ENCODE results near the gene NBAS. TPM values are rescaled to one million over a fixed set of nuclear protein-coding genes. Genes with fewer than 3 reads are reported as not detected.

The NBAS gene
- polyA plus RNA-seq, 1 donor from 2014 or later, result 31.9 TPM

DNA sequence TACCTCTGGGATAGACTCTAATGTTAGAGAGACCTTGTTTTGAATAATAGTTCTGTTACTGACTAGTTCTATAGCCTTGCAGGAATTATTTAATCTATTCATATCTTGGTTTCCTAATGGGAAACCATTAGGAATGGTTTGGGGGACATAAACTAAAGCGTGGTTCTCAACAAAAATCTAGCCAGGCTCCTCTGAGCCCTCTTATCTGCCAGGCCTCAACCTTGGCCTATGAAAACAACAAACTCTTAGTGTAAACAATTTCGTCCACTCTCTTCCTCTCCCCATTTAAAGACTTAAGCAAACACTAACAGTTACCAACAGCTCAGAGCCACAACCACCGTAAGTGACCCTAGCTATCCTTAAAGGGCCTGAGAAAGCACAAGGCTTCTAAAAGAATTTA lies 10.6 kb upstream of the NBAS start (continued):
- TF ChIP-seq, protein P1, sequence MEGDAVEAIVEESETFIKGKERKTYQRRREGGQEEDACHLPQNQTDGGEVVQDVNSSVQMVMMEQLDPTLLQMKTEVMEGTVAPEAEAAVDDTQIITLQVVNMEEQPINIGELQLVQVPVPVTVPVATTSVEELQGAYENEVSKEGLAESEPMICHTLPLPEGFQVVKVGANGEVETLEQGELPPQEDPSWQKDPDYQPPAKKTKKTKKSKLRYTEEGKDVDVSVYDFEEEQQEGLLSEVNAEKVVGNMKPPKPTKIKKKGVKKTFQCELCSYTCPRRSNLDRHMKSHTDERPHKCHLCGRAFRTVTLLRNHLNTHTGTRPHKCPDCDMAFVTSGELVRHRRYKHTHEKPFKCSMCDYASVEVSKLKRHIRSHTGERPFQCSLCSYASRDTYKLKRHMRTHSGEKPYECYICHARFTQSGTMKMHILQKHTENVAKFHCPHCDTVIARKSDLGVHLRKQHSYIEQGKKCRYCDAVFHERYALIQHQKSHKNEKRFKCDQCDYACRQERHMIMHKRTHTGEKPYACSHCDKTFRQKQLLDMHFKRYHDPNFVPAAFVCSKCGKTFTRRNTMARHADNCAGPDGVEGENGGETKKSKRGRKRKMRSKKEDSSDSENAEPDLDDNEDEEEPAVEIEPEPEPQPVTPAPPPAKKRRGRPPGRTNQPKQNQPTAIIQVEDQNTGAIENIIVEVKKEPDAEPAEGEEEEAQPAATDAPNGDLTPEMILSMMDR (IDR thresholded peaks at IDR 0.05; ENCODE audit: poor library complexity, severe bottlenecking), result no peak
- TF ChIP-seq TAF1 (IDR thresholded peaks at IDR 0.05; ENCODE audit: low read depth), result no peak

DNA sequence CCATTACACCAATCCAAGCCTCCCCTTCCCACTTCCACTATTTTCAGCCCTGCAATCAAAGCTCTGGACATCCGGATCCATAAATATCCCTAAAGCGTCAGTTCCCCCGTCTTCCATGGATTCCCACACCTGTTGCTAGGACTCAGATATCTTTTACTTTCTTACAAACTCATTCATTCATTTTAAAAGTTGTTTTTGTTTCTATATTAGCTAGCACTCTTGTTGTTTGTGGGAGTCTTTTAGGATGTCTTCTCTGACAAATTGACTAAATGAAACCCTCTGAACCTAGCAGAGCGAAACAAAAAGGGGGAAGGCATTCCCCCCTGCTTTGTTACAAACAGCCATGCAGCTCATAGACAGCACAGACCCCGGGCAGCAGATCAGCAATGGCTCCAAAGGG lies 9.0 kb upstream of the NBAS start:
- Histone ChIP-seq H3K27ac (ENCODE audit: low read length) (no peak overlapping the region), H3K9me2 (ENCODE audit: insufficient read depth, low read length) (no peaks in the 10 kb centered on the region), H2AFZ (ENCODE audit: low read depth, low read length) (no peak overlapping the region), H4K20me1 (ENCODE audit: insufficient read depth) (no peaks in the 10 kb centered on the region), H3K4me2 (ENCODE audit: low read length) (no peak overlapping the region), H3K27me3 (ENCODE audit: insufficient read depth, low read depth, low read length) (no peaks in the 10 kb centered on the region), H3K9me3 (ENCODE audit: low read length) (no peaks in the 10 kb centered on the region), H3F3A (ENCODE audit: insufficient read depth, low read length, poor library complexity, severe bottlenecking) (no peaks in the 10 kb centered on the region), H3K9ac (ENCODE audit: low read length) (no peak overlapping the region), H3K79me2 (replicated peaks; ENCODE audit: insufficient read depth, low read length) (no peaks in the 10 kb centered on the region), H3K36me3 (ENCODE audit: insufficient read depth, low read length) (no peaks in the 10 kb centered on the region), H3K4me3 (ENCODE audit: low read length) (no peak overlapping the region)
- TF ChIP-seq MXI1 (conservative IDR thresholded peaks at IDR 0.05; ENCODE audit: poor library complexity, severe bottlenecking) (no peak), POLR2AphosphoS5 (IDR thresholded peaks at IDR 0.05) (no peak), SMC3 (conservative IDR thresholded peaks at IDR 0.05; ENCODE audit: poor library complexity) (no peak), RAD21 (conservative IDR thresholded peaks at IDR 0.05) (no peak), TAF1 (IDR thresholded peaks at IDR 0.05; ENCODE audit: low read depth) (no peak), EZH2 (IDR thresholded peaks at IDR 0.05; ENCODE audit: borderline replicate concordance, insufficient read depth, low read length, poor library complexity, severe bottlenecking) (no peak), EP300 (conservative IDR thresholded peaks at IDR 0.05; ENCODE audit: poor library complexity, severe bottlenecking) (no peak)
- TF ChIP-seq, protein P1 (IDR thresholded peaks at IDR 0.05; ENCODE audit: poor library complexity, severe bottlenecking), result no peak
- TF ChIP-seq, protein P2, sequence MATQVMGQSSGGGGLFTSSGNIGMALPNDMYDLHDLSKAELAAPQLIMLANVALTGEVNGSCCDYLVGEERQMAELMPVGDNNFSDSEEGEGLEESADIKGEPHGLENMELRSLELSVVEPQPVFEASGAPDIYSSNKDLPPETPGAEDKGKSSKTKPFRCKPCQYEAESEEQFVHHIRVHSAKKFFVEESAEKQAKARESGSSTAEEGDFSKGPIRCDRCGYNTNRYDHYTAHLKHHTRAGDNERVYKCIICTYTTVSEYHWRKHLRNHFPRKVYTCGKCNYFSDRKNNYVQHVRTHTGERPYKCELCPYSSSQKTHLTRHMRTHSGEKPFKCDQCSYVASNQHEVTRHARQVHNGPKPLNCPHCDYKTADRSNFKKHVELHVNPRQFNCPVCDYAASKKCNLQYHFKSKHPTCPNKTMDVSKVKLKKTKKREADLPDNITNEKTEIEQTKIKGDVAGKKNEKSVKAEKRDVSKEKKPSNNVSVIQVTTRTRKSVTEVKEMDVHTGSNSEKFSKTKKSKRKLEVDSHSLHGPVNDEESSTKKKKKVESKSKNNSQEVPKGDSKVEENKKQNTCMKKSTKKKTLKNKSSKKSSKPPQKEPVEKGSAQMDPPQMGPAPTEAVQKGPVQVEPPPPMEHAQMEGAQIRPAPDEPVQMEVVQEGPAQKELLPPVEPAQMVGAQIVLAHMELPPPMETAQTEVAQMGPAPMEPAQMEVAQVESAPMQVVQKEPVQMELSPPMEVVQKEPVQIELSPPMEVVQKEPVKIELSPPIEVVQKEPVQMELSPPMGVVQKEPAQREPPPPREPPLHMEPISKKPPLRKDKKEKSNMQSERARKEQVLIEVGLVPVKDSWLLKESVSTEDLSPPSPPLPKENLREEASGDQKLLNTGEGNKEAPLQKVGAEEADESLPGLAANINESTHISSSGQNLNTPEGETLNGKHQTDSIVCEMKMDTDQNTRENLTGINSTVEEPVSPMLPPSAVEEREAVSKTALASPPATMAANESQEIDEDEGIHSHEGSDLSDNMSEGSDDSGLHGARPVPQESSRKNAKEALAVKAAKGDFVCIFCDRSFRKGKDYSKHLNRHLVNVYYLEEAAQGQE (IDR thresholded peaks at IDR 0.05; ENCODE audit: borderline replicate concordance), result no peak

GRCh38 chr2:15568874-15569273 lies 7.7 kb upstream of the NBAS start:
- H3K4me2 ChIP-seq (ENCODE audit: low read length), result no peak overlapping the region
- no peaks in the 10 kb centered on the region for H4K20me1 ChIP-seq (ENCODE audit: insufficient read depth)
- no peaks in the 10 kb centered on the region for H3K27me3 ChIP-seq (ENCODE audit: insufficient read depth, low read depth, low read length)
- no peaks in the 10 kb centered on the region for H3K9me2 ChIP-seq (ENCODE audit: insufficient read depth, low read length)
- H3F3A ChIP-seq (ENCODE audit: insufficient read depth, low read length, poor library complexity, severe bottlenecking), result no peaks in the 10 kb centered on the region
- H3K4me3 ChIP-seq (ENCODE audit: low read length), result no peak overlapping the region
- no peaks in the 10 kb centered on the region for H3K9me3 ChIP-seq (ENCODE audit: low read length)
- H3K27ac ChIP-seq (ENCODE audit: low read length), result no peak overlapping the region
- H3K9ac ChIP-seq (ENCODE audit: low read length), result no peak overlapping the region
- no peak for TF ChIP-seq TAF1 (IDR thresholded peaks at IDR 0.05; ENCODE audit: low read depth)
- TF ChIP-seq, protein P2 (IDR thresholded peaks at IDR 0.05; ENCODE audit: borderline replicate concordance), result no peak
- no peak for TF ChIP-seq RAD21 (conservative IDR thresholded peaks at IDR 0.05)
- TF ChIP-seq, protein P1 (IDR thresholded peaks at IDR 0.05; ENCODE audit: poor library complexity, severe bottlenecking), result no peak
- no peak overlapping the region for H2AFZ ChIP-seq (ENCODE audit: low read depth, low read length)
- H3K79me2 ChIP-seq (replicated peaks; ENCODE audit: insufficient read depth, low read length), result no peaks in the 10 kb centered on the region
- H3K36me3 ChIP-seq (ENCODE audit: insufficient read depth, low read length), result no peaks in the 10 kb centered on the region

Data from neural cell (in vitro differentiated cells).